Activated CD4-positive, alpha-beta memory T cell treated with anti-CD3 and anti-CD28 coated beads, Interleukin-2, amount 10 ng/mL, durations not matched to agents 7 days and 5 days (primary cell): ENCODE results near the gene ADAMTS8. TPM values are rescaled to one million over a fixed set of nuclear protein-coding genes. Genes with fewer than 3 reads are reported as not detected.

Source experiments
- CTCF ChIA-PET: fragments of 350-600 bp; sonication (Branson Sonifier 250); formaldehyde crosslinking; loops from one replicate; lab custom pipeline; 2021; ENCODE audit warnings: antibody characterized with exemption, inconsistent platforms; lab: Charles Lee
- POLR2A ChIA-PET: fragments of 350-600 bp; sonication (Branson Sonifier 250); formaldehyde crosslinking; loops from one replicate; lab custom pipeline; 2021; ENCODE audit warnings: antibody characterized with exemption; lab: Charles Lee
- DNase-seq: peaks from one replicate; pipeline ENCODE4 v3.0.0-alpha.2; 2020
- H3K27ac Mint-ChIP-seq: one replicate; pipeline ENCODE4 v1.8.0; 2021; ENCODE audit warnings: mild to moderate bottlenecking, mixed read lengths
- H3K27me3 Mint-ChIP-seq: one replicate; pipeline ENCODE4 v1.8.0; 2021; ENCODE audit warnings: mixed read lengths
- H3K36me3 Mint-ChIP-seq: one replicate; pipeline ENCODE4 v1.8.0; 2021; ENCODE audit warnings: low read depth, mixed read lengths
- H3K4me1 Mint-ChIP-seq: one replicate; pipeline ENCODE4 v1.8.0; 2021; ENCODE audit warnings: mixed read lengths
- H3K4me3 Mint-ChIP-seq: one replicate; pipeline ENCODE4 v1.8.0; 2021; ENCODE audit warnings: mild to moderate bottlenecking, mixed read lengths
- H3K9me3 Mint-ChIP-seq: one replicate; pipeline ENCODE4 v1.8.0; 2021; ENCODE audit warnings: mixed read lengths
- total RNA-seq, 2 experiments: library from RNA; stranded (reverse); gene quantifications; one replicate each; pipeline ENCODE4 v1.2.3, GENCODE V29; 2021

Gene ADAMTS8
- total RNA-seq, 2 experiments from 2014 or later: not detected

GRCh38 chr11:130454491-130455252 lies 26.3 kb upstream of the ADAMTS8 start:
- Mint-ChIP-seq H3K9me3 (no peaks in the 10 kb centered on the region), H3K4me1 (peaks cover 4% of the 10 kb centered on the region), H3K36me3 (no peaks in the 10 kb centered on the region), H3K27ac (no peak overlapping the region), H3K4me3 (no peak overlapping the region), H3K27me3 (peaks cover 40% of the 10 kb centered on the region)
- DNase-seq: no peak
- CTCF ChIA-PET: no interaction called here
- POLR2A ChIA-PET: no interaction called here

- Mint-ChIP-seq H3K27me3 (peaks cover 52% of the 10 kb centered on the region), H3K9me3 (no peaks in the 10 kb centered on the region), H3K36me3 (no peaks in the 10 kb centered on the region), H3K4me3 (no peak overlapping the region), H3K27ac (no peak overlapping the region), H3K4me1 (peaks cover 12% of the 10 kb centered on the region)
- DNase-seq: no peak
- POLR2A ChIA-PET: interaction anchor here (0.6 kb wide), 1 partner anchor 126 kb away, joined by 4 read pairs; no protein-coding TSS in a partner anchor
- CTCF ChIA-PET: interaction anchor here (1.2 to 2.6 kb wide), 2 partner anchors 18 to 410 kb away, joined by 5 to 9 read pairs; no protein-coding TSS in a partner anchor
Measured at GRCh38 chr11:130452940-130453339, 24.5 kb upstream of the ADAMTS8 start.

- H3K27ac Mint-ChIP-seq: no peak overlapping the region
- H3K27me3 Mint-ChIP-seq: peaks cover 56% of the 10 kb centered on the region
- DNase-seq: no peak
- ChIA-PET POLR2A (no interaction called here), CTCF (interaction anchor here (2.6 kb wide), 1 partner anchor 411 kb away, joined by 9 read pairs; no protein-coding TSS in a partner anchor)
- peaks cover 13% of the 10 kb centered on the region for H3K4me1 Mint-ChIP-seq
- H3K4me3 Mint-ChIP-seq: no peak overlapping the region
- H3K36me3 Mint-ChIP-seq: no peaks in the 10 kb centered on the region
- no peaks in the 10 kb centered on the region for H3K9me3 Mint-ChIP-seq
Measured at GRCh38 chr11:130452176-130452575, 23.8 kb upstream of the ADAMTS8 start.

GRCh38 chr11:130451231-130452019 lies 23.0 kb upstream of the ADAMTS8 start:
- peaks cover 13% of the 10 kb centered on the region for H3K4me1 Mint-ChIP-seq
- no peaks in the 10 kb centered on the region for H3K36me3 Mint-ChIP-seq
- no peak for DNase-seq
- H3K27me3 Mint-ChIP-seq: peaks cover 63% of the 10 kb centered on the region
- H3K27ac Mint-ChIP-seq: no peak overlapping the region
- ChIA-PET POLR2A (no interaction called here), CTCF (interaction anchor here (1.1 to 2.6 kb wide), 2 partner anchors 23 to 411 kb away, joined by 3 to 9 read pairs; no protein-coding TSS in a partner anchor)
- H3K4me3 Mint-ChIP-seq: no peak overlapping the region
- H3K9me3 Mint-ChIP-seq: no peaks in the 10 kb centered on the region

DNA sequence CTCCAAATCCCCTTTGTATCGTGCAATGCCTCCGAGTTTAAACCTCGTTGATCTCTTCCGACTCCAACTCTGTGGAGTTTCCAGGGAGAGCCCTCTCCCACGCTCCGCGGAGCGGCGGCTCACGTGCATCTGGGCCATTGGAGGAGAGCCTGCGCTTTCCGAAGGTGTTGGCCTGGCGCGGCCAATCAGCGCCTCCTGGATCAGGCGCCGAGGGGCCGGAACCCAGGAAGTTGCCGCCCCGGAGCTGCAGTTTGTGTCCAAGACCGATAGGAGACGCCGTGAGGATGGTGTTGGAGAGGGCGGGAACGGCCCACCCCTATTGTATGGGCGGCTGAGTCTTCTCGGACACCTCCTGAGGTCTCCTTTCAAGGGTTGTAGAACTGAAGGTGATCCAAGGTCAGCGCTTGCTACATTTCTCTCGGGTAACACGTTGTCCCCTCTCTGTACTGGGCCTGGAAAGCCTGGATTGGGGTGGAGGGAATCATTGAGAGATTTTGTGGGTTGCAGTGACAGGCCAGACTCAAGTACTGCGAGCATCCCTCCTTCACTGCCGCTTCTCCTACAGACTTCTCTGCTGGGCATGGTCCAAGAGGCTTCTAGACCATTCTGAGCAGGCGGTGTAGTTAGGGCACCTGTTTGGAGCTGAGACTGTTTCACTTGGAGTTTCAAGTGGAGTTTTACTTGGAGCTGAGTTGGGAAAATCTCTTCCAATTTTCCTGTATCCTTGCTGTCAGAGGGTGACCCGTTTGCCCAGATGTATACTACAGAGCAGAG lies 21.8 kb upstream of the ADAMTS8 start:
- Mint-ChIP-seq H3K27me3 (peaks cover 68% of the 10 kb centered on the region), H3K27ac (no peak overlapping the region), H3K4me1 (peaks cover 13% of the 10 kb centered on the region), H3K9me3 (no peaks in the 10 kb centered on the region), H3K4me3 (no peak overlapping the region), H3K36me3 (no peaks in the 10 kb centered on the region)
- POLR2A ChIA-PET: no interaction called here
- CTCF ChIA-PET: interaction anchor here (1.1 to 1.4 kb wide), 2 partner anchors 19 to 25 kb away, joined by 3 to 6 read pairs; no protein-coding TSS in a partner anchor
- no peak for DNase-seq

- POLR2A ChIA-PET: no interaction called here
- CTCF ChIA-PET: interaction anchor here (1.4 kb wide), 1 partner anchor 18 kb away, joined by 6 read pairs; no protein-coding TSS in a partner anchor
- no peaks in the 10 kb centered on the region for H3K36me3 Mint-ChIP-seq
- peak overlapping the region; percentile 10 for H3K4me3 Mint-ChIP-seq
- DNase-seq: no peak
- peaks cover 62% of the 10 kb centered on the region for H3K27me3 Mint-ChIP-seq
- H3K27ac Mint-ChIP-seq: peak overlapping the region; percentile 26
- peaks cover 13% of the 10 kb centered on the region for H3K4me1 Mint-ChIP-seq
- H3K9me3 Mint-ChIP-seq: no peaks in the 10 kb centered on the region
Measured at GRCh38 chr11:130449310-130449990, 21.0 kb upstream of the ADAMTS8 start.

GRCh38 chr11:130448416-130449309 lies 20.3 kb upstream of the ADAMTS8 start, which contains the start of gene ADAMTS15:
Gene ADAMTS15 (plus strand): TSS chr11:130448645. CDS start chr11:130448974, 329 bp downstream.
- peaks cover 62% of the 10 kb centered on the region for H3K27me3 Mint-ChIP-seq

GRCh38 chr11:130448039-130448415 lies 19.6 kb upstream of the ADAMTS8 start:
- ChIA-PET CTCF (interaction anchor here (1.3 to 1.9 kb wide), 3 partner anchors 11 to 414 kb away, joined by 4 to 10 read pairs (median 4); no protein-coding TSS in a partner anchor), POLR2A (no interaction called here)
- no peak for DNase-seq
- Mint-ChIP-seq H3K4me1 (peaks cover 13% of the 10 kb centered on the region), H3K36me3 (no peaks in the 10 kb centered on the region), H3K27ac (no peak overlapping the region), H3K9me3 (no peaks in the 10 kb centered on the region), H3K4me3 (peak overlapping the region; percentile 48), H3K27me3 (peaks cover 62% of the 10 kb centered on the region)

More at GRCh38 chr11:130448416-130449309, 20.3 kb upstream of the ADAMTS8 start, which contains the start of gene ADAMTS15:
- ChIA-PET CTCF (interaction anchor here (1.3 to 1.9 kb wide), 3 partner anchors 12 to 414 kb away, joined by 4 to 10 read pairs (median 4); no protein-coding TSS in a partner anchor), POLR2A (no interaction called here)
- Mint-ChIP-seq H3K27ac (no peak within 1 kb of the TSS), H3K36me3 (no peaks in the 10 kb centered on the region), H3K9me3 (no peaks in the 10 kb centered on the region), H3K4me3 (peak within 1 kb of the TSS; percentile 48), H3K4me1 (peaks cover 13% of the 10 kb centered on the region)
- peak; percentile 35 for DNase-seq

DNA sequence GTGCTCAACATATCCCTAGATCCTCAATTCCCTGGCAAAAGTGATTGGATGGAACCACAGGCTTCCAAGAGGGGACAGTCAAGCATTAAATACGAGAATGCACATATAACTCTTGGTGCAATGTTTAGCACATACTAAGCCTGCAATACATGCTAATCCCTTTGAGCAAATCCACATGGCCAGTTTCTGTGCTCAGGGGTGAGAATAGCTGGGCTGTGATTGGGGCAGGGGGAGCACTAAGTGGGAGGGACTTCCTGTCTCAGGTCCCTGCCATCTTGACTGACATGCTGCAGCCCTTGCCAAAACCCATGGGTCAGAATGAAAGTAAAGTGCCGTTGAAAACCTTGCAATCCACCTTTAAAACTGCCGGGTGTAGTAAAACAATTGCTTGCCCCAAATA lies 17.4 kb upstream of the ADAMTS8 start:
- H3K27ac Mint-ChIP-seq: no peak overlapping the region
- H3K9me3 Mint-ChIP-seq: no peaks in the 10 kb centered on the region
- ChIA-PET CTCF (interaction anchor here (1.1 to 5.6 kb wide), 3 partner anchors 11 to 416 kb away, joined by 3 to 28 read pairs (median 4); no protein-coding TSS in a partner anchor), POLR2A (no interaction called here)
- peaks cover 13% of the 10 kb centered on the region for H3K4me1 Mint-ChIP-seq
- no peak for DNase-seq
- H3K36me3 Mint-ChIP-seq: no peaks in the 10 kb centered on the region
- peaks cover 53% of the 10 kb centered on the region for H3K27me3 Mint-ChIP-seq
- no peak overlapping the region for H3K4me3 Mint-ChIP-seq

- no peak for DNase-seq
- H3K9me3 Mint-ChIP-seq: no peaks in the 10 kb centered on the region
- POLR2A ChIA-PET: no interaction called here
- H3K4me1 Mint-ChIP-seq: peaks cover 24% of the 10 kb centered on the region
- no peaks in the 10 kb centered on the region for H3K36me3 Mint-ChIP-seq
- no peak overlapping the region for H3K27ac Mint-ChIP-seq
- H3K27me3 Mint-ChIP-seq: peaks cover 35% of the 10 kb centered on the region
- CTCF ChIA-PET: interaction anchor here (1.2 to 5.6 kb wide), 4 partner anchors 12 to 452 kb away, joined by 3 to 28 read pairs (median 5); no protein-coding TSS in a partner anchor
- H3K4me3 Mint-ChIP-seq: no peak overlapping the region
Measured at GRCh38 chr11:130442737-130443136, 14.3 kb upstream of the ADAMTS8 start.

DNA sequence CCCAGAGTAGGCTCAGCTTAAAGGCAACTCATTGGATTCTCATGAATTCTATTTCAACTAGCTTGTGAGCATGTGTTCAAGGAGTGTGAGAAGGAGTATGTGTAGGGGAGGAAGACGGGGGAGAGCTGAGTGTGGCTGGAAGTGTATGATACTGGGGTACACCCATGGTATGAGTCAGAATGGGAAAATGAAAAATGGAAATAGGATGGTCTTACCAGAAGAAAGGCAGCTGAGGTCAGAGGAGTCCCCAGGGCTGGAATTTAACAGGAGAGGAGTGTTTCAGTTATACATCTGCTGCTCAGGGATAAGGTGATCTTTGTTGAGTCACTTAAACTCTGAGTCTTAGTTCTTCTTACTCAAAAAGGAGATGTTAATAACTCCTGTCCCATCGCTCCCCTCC lies 13.3 kb upstream of the ADAMTS8 start:
- Mint-ChIP-seq H3K27ac (no peak overlapping the region), H3K4me1 (peaks cover 25% of the 10 kb centered on the region), H3K27me3 (peaks cover 31% of the 10 kb centered on the region), H3K4me3 (no peak overlapping the region), H3K9me3 (no peaks in the 10 kb centered on the region), H3K36me3 (no peaks in the 10 kb centered on the region)
- ChIA-PET POLR2A (no interaction called here), CTCF (interaction anchor here (1.2 to 5.6 kb wide), 3 partner anchors 11 to 425 kb away, joined by 3 to 28 read pairs (median 9); no protein-coding TSS in a partner anchor)
- DNase-seq: no peak
